PC-9 (cell line): ENCODE measurements around the gene ARL2BP. TPM values are rescaled to one million over a fixed set of nuclear protein-coding genes. Genes with fewer than 3 reads are reported as not detected.
A peak's percentile ranks its signal among the peaks of the same experiment; 100 is the strongest.

ENCODE experiments used
- BruUV-seq: library from RNA; stranded (reverse); fragments of 400-500 nt; replicated peaks from 2 replicates; lab custom pipeline; 2021; lab: Mats Ljungman, UMichigan
- CTCF ChIA-PET: fragments of 300-600 bp; sonication (Branson Sonifier 250); formaldehyde crosslinking; loops from one replicate; lab custom pipeline; 2022; ENCODE audit warnings: antibody characterized with exemption; lab: Charles Lee
- POLR2A ChIA-PET: fragments of 300-600 bp; sonication (Branson Sonifier 250); formaldehyde crosslinking; loops from one replicate; lab custom pipeline; 2022; ENCODE audit warnings: antibody characterized with exemption; ENCODE audit not compliant: unreplicated experiment; lab: Charles Lee
- DNase-seq, 2 experiments: peaks; one replicate each; pipeline versions ENCODE4 v3.0.0 to v3.0.0-alpha.2; 2015 to 2022; ENCODE audit warnings: mixed read lengths in 1 of 2
- H2AFZ ChIP-seq: fragments of 200-600 bp; sonication (generic); 2 replicates; pipeline ENCODE4 v1.8.1; 2017; ENCODE audit warnings: antibody characterized with exemption
- H3F3A ChIP-seq: fragments of 200-600 bp; sonication (generic); 2 replicates; pipeline ENCODE4 v1.8.1; 2017; ENCODE audit warnings: antibody characterized with exemption, mild to moderate bottlenecking, low read depth; ENCODE audit not compliant: insufficient read depth
- H3K27ac ChIP-seq: fragments of 200-600 bp; sonication (generic); 2 replicates; pipeline ENCODE4 v1.6.1; 2016; ENCODE audit warnings: mixed run types
- H3K27me3 ChIP-seq: fragments of 200-600 bp; sonication (generic); 2 replicates; pipeline ENCODE4 v1.6.1; 2016; ENCODE audit warnings: low read depth, mixed run types; ENCODE audit not compliant: insufficient read depth
- H3K36me3 ChIP-seq: fragments of 200-600 bp; sonication (generic); 2 replicates; pipeline ENCODE4 v1.6.1; 2016; ENCODE audit warnings: low read depth, mixed run types
- H3K4me1 ChIP-seq: fragments of 200-600 bp; sonication (generic); replicated peaks from 2 replicates; pipeline ENCODE4 v1.6.1; 2016; ENCODE audit warnings: mixed run types; ENCODE audit not compliant: insufficient read depth
- H3K4me2 ChIP-seq: fragments of 200-600 bp; sonication (generic); 2 replicates; pipeline ENCODE4 v1.6.1; 2017; ENCODE audit warnings: mixed run types
- H3K4me3 ChIP-seq: fragments of 200-600 bp; sonication (generic); 2 replicates; pipeline ENCODE4 v1.6.1; 2016; ENCODE audit warnings: mixed run types
- H3K79me2 ChIP-seq: fragments of 200-600 bp; sonication (generic); 2 replicates; pipeline ENCODE4 v1.6.1; 2017; ENCODE audit warnings: low read depth, mixed run types
- H3K9me2 ChIP-seq: fragments of 200-600 bp; sonication (generic); 2 replicates; pipeline ENCODE4 v1.8.1; 2017; ENCODE audit warnings: mild to moderate bottlenecking; ENCODE audit not compliant: insufficient read depth
- H3K9me3 ChIP-seq: fragments of 200-600 bp; sonication (generic); 2 replicates; pipeline ENCODE4 v1.8.1; 2016; ENCODE audit warnings: low read depth; ENCODE audit not compliant: insufficient read depth
- H4K20me1 ChIP-seq: fragments of 200-600 bp; sonication (generic); 2 replicates; pipeline ENCODE4 v1.8.1; 2017; ENCODE audit not compliant: insufficient read depth
- EZH2 ChIP-seq: fragments of 200-600 bp; sonication (generic); IDR thresholded peaks from 2 replicates; pipeline ENCODE4 v1.8.0; 2017; ENCODE audit warnings: antibody characterized with exemption, low read depth
- intact Hi-C: fragments of 100-400 bp; cut with micrococcal nuclease; formaldehyde crosslinking; loops from one replicate; pipeline ENCODE4 v1.10.0; 2022; ENCODE audit not compliant: unreplicated experiment
- total RNA-seq: library from RNA; stranded (reverse); gene quantifications from 2 replicates; pipeline ENCODE4 v1.2.3, GENCODE V29; 2021
- TF ChIP-seq, protein P1 (sequence below): fragments of 200-600 bp; sonication (generic); conservative IDR thresholded peaks from 2 replicates; pipeline ENCODE4 v1.6.1; 2017; ENCODE audit warnings: mixed run types, antibody characterized with exemption, mild to moderate bottlenecking, moderate library complexity

The ARL2BP gene
- total RNA-seq, 1 experiment from 2014 or later: 23.6 TPM

DNA sequence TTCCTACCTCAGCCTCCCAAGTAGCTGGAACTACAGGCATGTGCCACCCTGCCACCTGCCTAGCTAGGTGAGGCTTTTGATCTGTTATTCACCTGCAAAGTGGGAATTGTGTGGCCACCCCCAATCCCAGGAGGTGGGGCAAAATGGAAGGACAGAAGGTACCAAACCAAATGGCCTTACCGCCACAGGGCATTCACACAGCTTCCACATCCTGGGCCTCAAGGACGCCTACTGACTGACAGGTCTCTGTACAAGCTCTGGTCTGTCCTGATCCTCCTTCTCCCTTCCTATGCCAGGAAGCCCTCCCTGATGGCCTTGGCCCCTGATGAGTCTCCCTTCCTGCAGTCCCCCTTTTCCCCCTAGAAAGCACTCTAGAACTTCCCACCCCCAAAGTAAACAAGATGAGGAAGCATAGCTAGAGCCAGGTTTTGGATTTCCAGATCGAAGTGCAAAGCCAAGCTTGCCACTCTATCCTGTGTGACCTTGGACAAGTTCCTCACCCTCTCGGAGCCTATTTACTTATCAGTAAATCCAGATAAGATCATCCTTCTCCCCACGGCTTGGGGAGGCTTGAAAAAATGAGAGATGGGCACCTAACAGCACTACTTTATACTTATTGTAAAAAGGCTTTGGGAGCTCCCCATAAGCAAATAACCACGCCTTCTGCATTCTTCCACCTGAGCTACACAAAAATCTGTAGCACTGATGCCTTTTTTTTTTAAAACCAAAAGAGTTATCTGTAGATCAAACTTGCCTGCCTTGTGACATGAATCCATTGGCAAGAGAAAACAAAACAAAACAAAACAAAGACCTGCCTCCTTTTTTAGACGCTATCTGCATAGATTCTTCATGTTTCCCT is 35.0 kb downstream of the ARL2BP start:
- no TSS peak for BruUV-seq
- Histone ChIP-seq H2AFZ (no peak overlapping the region), H3K9me3 (no peaks in the 10 kb centered on the region), H3K79me2 (no peaks in the 10 kb centered on the region), H4K20me1 (no peaks in the 10 kb centered on the region), H3K27me3 (no peaks in the 10 kb centered on the region), H3K4me2 (peak overlapping the region; percentile 57), H3K4me3 (no peak overlapping the region), H3K36me3 (no peaks in the 10 kb centered on the region), H3K27ac (no peak overlapping the region), H3K4me1 (peaks cover 53% of the 10 kb centered on the region), H3K9me2 (no peaks in the 10 kb centered on the region), H3F3A (peaks cover 57% of the 10 kb centered on the region)
- CTCF ChIA-PET: interaction anchor here (0.7 kb wide), 2 partner anchors 10 to 35 kb away, joined by 3 read pairs; partner anchors contain the start of gene ARL2BP
- no peak for TF ChIP-seq EZH2
- TF ChIP-seq, protein P1, sequence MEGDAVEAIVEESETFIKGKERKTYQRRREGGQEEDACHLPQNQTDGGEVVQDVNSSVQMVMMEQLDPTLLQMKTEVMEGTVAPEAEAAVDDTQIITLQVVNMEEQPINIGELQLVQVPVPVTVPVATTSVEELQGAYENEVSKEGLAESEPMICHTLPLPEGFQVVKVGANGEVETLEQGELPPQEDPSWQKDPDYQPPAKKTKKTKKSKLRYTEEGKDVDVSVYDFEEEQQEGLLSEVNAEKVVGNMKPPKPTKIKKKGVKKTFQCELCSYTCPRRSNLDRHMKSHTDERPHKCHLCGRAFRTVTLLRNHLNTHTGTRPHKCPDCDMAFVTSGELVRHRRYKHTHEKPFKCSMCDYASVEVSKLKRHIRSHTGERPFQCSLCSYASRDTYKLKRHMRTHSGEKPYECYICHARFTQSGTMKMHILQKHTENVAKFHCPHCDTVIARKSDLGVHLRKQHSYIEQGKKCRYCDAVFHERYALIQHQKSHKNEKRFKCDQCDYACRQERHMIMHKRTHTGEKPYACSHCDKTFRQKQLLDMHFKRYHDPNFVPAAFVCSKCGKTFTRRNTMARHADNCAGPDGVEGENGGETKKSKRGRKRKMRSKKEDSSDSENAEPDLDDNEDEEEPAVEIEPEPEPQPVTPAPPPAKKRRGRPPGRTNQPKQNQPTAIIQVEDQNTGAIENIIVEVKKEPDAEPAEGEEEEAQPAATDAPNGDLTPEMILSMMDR: no peak
- DNase-seq: peak; percentile 25 to 87
- intact Hi-C loops: no loop called here
- POLR2A ChIA-PET: interaction anchor here (0.6 to 0.7 kb wide), 3 partner anchors 13 to 20 kb away, joined by 3 to 8 read pairs (median 3); no protein-coding TSS in a partner anchor

DNA sequence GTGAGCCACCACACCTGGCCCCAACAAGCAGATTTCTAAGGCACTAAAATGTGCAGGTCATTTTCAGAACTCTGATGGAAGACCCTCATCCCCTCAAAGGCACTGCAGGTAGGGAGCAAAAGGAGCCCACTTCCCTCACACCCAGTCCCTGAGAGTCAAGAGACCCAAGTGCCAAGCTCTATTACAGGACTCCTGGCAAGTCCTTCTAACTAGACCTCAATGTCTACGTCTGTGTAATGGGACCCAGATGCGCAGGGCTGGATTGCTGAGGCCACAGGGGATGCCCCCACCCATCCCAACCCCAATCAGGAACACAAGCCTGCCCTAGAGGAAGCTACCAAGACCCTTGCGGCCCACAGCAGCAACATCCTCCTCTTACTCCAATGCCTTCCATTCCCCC is 36.7 kb downstream of the ARL2BP start:
- Histone ChIP-seq H2AFZ (no peak overlapping the region), H3F3A (peaks cover 57% of the 10 kb centered on the region), H3K36me3 (no peaks in the 10 kb centered on the region), H3K27ac (no peak overlapping the region), H4K20me1 (no peaks in the 10 kb centered on the region), H3K9me2 (no peaks in the 10 kb centered on the region), H3K4me2 (no peak overlapping the region), H3K4me3 (no peak overlapping the region), H3K4me1 (peaks cover 49% of the 10 kb centered on the region), H3K27me3 (no peaks in the 10 kb centered on the region), H3K79me2 (no peaks in the 10 kb centered on the region), H3K9me3 (no peaks in the 10 kb centered on the region)
- no peak for TF ChIP-seq EZH2
- TF ChIP-seq, protein P1: no peak
- BruUV-seq: no TSS peak
- ChIA-PET CTCF (no interaction called here), POLR2A (no interaction called here)
- intact Hi-C loops: no loop called here
- no peak for DNase-seq

DNA sequence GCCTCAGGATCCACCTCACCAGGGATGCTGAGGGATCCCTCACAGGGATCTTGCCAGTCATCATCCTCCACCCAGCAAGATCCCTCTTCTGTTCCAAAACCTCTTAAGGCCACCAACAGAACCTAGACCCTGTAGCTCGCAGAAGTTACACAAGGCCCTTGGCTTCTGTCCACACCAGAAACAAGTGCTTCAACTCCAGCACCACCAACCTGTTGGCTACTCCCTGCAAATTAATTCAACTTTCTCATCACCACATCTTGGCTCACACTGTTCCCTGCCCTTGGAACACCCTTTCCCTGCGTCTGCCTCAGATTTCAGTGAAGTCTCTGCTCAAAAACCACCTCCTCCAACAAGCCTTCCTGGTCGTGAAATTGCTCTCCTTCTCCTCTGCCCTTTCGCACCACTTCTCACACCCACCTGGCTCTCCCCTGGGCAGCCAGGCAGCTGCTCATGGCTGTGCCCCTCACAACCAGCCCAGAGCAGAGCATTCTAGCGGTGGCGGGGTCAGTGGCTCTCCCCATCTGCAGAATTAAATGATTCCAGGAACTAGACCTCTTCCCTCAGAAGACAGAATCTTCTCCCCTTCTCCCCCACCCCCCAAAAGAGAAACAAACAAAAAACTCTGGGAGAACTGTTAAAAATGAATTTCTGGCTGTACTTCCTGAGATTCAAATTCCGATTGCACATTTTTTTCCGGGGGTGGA is 37.6 kb downstream of the ARL2BP start:
- Histone ChIP-seq H3K4me3 (no peak overlapping the region), H4K20me1 (no peaks in the 10 kb centered on the region), H2AFZ (no peak overlapping the region), H3K4me1 (peaks cover 42% of the 10 kb centered on the region), H3K9me3 (no peaks in the 10 kb centered on the region), H3F3A (peaks cover 55% of the 10 kb centered on the region), H3K4me2 (no peak overlapping the region), H3K36me3 (no peaks in the 10 kb centered on the region), H3K27me3 (no peaks in the 10 kb centered on the region), H3K79me2 (no peaks in the 10 kb centered on the region), H3K27ac (no peak overlapping the region), H3K9me2 (no peaks in the 10 kb centered on the region)
- ChIA-PET CTCF (no interaction called here), POLR2A (no interaction called here)
- intact Hi-C loops: no loop called here
- no peak for DNase-seq
- TF ChIP-seq, protein P1: no peak
- no peak for TF ChIP-seq EZH2
- BruUV-seq: no TSS peak
